ENCODE results near the gene CREBBP.

Gene CREBBP

DNA sequence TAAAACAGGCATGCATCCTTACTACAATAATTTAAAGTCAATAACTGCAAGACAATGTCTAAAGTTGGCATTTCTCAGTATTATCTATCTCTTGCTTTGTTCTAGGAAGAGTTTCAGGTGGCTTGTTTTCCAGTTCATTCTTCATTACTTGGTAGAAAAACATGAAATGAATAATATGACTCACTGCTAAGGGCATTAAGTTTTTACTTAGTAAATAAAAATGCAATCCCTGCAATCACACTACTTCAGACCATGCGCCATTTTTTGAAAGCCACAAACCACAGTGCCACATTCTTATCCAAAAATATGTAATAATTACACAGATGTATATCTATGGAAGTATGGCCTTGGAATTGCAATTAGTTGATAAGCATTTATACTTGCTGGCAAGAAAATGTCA, 55.4 kb downstream of the CREBBP start:
- no peak for DNase-seq (ENCODE audit: low read depth in 2 of 2)

DNA sequence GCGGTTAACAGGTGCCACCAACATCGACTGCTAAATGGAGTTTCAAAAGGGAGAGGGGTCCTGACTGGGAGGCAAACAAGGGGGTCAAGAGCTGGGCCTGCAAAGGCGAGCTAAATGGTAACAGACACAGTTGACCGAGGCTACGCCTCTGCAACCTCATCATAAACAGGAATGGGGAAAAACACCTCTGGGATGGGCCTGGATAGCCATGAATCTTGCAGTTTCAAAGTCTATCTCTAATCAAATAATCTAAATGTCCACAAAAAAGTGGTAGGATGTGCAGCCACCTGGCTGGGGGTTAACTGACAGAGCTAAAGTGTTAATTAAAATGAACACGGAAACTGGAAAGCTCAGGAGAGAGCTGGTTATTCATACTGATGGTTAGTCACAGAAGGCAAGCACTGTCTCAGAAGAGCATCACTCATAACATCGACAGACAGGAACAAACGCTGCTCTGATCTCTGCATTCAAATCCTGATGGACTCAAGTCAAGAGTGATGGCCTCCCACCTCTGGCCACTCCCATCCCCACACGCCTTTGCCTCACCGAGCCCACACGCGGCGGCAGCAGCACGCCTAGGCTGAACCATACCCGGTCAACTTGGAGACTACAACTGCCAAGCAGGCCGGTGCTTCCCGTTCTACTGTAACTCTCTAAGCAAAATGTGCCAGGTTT, 56.3 kb downstream of the CREBBP start:
- DNase-seq (ENCODE audit: low read depth in 2 of 2), result no peak

DNA sequence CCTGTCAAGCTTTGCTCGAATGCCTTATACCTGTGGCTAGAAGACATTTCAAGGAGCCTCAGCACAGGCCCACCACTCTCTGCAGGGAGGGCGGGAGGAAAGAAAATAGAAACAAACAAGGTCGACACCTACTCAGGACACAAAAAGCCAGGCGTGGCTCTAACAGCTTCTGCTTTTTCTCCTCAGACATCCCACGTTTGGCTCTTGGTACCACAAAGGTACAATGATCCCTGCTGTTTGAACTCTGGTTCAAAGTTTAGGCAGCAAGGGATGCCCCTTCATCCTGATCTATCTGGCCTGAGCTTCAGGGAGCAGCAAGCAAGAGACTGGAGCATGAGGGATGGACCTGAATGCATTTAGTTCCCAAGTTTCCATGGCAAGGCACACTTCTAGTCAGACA, 57.1 kb downstream of the CREBBP start:
- no peak for DNase-seq (ENCODE audit: low read depth in 2 of 2)

DNA sequence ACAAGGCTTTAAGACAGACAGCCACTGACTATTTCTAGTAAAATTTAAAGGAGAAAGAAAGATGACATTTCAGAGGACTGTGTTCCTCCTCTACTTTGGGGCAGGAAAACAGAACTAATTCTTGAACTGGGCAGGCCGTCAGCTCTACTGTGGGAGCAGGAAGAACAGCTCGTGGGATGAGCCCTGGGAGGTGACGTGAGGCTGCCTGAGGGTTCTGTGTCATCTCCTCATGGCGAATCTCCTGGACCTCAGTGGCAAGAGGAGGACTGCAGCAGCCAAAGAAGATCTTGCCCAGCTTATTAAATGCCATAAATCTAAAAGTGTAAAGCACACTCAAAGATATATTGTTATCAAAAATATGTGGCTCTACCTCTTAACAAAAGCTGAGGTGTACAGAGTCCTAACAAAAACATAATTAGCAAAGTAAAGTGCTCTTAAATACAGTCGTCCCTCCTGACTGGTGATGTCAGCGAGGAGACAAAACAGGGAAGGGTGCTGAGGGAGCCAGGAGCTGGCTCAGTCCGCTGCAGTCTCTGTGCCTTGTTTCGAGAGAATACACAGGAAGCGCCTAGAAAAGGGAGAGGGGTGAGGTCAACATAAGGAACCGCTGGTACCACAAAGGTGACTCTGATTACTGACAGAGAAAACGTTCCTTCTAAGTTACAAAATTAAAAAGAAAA, 58.0 kb downstream of the CREBBP start:
- DNase-seq (ENCODE audit: low read depth in 2 of 2), result no peak

DNA sequence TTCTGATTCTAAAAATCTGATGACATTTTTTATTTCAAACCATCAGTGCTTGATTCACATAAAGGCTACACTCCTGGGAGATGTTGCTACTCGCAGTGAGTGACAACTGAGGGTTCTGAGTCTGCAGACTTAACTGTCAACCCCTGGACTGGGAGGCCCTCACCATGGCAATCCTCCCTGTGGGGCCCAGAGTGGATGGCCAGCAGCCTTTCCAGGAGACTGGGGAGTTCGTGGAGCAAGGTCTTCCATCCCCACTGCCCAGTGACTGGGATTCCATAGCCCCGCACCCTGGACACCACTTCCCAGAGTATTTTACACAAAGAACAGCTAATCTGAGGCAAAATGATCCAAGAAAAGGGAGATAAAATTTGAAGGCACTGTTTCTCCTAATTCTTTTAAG, 59.3 kb downstream of the CREBBP start:
- no peak for DNase-seq (ENCODE audit: low read depth in 2 of 2)

DNA sequence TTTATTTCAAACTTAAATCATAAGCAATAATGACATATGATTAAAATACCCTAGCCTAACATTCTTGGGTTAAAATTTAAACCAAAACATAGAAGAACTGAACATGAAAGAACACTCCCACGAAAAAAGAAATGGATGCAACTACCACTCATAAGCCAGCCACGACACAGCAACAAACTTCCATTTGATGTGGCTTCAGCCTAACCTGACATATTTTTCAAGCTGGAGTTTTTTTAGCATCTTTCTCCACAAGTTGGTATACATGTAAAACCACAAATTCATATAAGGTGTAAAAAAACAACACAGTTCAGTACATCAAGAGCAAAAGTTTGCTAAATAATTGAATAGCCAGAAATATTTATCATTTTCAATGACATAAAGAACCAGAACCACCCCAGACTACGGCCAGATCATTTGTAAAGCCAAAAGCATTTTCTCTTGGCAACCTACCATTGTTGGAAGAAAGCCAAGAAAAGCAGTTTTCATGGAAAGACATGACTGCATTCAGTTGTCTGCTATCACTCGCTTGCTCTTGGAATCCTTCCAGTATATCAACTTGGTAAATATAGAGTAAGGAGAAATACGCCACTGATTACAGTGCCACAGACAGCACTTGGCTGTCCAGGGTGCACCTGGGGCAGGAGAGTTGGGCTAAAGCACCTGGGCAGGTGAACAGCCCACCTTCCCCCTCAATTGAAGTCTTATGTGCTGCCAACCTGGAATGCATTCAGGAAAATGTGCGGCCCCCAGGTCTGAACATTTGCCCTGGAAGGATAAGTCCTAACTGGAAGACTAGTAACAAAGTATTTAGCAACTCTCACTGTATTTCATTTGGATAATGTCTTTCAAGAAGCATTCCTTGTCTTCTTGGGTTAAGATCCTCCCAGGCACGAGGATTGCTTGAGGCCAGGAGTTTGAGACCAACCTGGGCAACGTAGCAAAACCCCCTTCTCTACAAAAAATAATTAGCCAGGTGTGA, 60.5 kb downstream of the CREBBP start:
- DNase-seq (ENCODE audit: low read depth in 2 of 2), result no peak

DNA sequence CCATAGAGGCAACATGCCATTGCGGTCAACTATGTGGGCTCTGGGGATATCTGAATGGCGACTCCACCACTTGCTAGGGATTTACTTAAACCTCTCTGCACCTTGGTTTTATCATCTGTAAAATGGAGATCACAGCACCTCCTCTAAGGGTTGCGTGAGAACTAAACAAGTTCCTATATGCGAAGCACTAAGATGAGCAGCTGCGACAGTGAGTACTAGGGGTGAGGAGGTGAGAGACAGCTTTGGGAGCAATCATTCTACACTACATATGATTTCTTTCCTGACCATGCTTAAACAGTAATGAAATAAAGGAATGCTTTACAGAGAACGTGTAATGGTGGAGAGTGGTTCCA, 61.4 kb downstream of the CREBBP start:
- DNase-seq (ENCODE audit: low read depth in 2 of 2), result no peak

DNA sequence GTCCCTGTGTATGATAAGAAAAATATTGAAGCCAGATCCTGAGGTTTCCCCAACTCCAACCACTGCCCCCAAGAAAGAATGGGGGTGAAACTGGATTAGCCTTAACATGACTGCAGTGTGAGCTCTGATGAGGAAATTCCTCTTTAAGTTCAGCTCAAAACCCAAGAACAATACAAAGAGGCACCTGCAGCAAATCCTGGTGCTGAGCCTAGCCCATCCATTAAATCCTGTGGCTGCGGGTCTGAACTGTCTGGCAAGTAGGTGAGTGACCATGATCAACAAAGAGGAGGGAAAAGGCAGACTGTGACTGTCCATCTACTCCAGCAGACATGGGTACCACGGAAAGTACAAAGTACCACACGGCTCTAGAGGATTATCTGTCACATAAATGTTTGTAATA, 64.2 kb downstream of the CREBBP start:
- no peak for DNase-seq (ENCODE audit: low read depth in 2 of 2)

DNA sequence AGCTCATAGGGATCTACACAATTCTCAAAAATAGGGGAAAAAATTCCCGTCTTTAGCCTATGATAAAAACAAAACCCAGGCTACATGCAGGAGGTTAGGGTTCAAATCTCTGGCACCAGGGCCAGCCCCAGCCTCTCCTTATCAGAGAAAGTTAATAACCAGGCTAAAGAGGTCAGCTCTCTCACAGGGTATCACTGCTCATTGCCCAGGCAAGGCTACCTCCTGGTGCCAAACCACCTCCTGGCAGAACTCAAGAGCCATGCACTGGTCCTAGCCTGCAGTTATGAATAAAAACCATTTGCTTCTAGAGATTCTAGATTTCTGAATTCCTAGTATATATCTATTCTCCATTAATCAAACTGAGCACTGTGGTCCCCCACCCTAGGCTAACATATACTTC, 65.8 kb downstream of the CREBBP start:
- no peak for DNase-seq (ENCODE audit: low read depth in 2 of 2)

DNA sequence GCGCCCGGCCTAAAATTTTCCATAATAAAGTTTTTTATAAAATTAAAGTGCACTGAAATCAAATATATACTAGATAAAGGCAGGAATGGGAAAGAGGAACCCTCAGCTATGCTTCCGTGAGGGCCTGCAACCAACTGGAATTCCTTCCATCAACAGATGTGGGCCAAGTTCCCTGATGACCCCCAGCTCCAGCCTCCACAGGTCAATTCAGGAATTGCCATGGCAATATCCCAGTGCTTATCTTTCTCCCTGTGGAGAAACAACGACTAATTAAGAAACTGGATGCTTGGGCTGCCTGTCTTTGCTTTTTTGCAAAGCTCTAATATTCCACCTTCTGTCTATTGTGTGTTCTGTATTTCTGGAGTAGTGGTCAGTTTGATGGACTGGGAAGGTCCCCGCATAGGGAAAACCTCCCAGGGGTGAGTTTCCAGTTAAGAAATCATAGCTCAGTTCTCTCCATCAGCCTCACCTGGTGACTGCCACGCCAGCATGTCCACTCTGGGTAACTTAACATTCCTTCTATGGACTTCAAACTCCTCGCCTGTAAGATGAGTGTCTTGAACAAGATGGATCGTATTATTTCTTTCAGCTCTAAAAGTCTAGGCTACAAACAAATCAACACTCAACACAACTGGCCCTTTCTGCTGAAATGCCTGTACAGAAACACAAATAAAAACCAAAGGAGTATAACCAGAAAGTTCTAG, 67.9 kb downstream of the CREBBP start:
- no peak for DNase-seq (ENCODE audit: low read depth in 2 of 2)

DNA sequence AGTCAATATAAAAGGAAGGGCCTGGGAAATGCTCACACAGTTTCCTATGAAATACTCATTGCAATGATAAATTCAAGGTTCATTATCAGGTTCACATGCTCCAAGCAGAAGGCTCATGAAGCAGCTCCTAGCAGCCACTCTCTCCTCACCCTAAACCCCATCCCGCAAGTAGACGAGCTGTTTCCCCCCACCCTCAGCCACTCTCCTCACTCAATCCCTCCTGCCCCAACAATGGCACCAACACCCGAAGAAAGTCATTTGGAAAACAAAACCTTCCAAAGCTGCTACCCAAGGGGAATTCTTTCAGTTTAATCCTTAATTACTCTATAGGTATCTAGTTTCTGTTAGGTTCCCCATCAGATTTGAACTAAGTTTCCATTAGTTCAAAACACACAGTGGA, 69.7 kb downstream of the CREBBP start:
- DNase-seq (ENCODE audit: low read depth in 2 of 2), result no peak

DNA sequence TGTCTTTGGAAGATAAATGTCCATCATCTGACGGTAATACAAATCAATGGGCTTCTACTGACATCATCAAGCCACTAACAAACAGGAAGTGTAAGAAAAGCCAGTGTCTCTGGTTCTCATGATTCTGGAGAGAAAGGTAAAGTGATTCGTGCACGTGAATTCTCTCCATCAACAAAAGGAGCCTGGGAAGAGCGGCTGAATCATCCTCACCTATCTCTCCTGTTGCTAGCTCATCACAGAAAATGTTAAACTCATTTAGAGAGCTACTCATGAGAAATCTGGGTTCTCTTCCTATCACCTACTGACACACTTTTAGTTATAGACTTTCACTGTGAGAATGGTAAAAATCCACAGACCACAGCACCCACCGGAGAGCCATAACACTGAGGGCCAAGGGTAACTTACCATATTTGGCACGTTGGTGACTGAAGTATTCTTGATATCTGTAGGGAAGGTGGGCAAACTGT, 70.3 kb downstream of the CREBBP start:
- no peak for DNase-seq (ENCODE audit: low read depth in 2 of 2)

DNA sequence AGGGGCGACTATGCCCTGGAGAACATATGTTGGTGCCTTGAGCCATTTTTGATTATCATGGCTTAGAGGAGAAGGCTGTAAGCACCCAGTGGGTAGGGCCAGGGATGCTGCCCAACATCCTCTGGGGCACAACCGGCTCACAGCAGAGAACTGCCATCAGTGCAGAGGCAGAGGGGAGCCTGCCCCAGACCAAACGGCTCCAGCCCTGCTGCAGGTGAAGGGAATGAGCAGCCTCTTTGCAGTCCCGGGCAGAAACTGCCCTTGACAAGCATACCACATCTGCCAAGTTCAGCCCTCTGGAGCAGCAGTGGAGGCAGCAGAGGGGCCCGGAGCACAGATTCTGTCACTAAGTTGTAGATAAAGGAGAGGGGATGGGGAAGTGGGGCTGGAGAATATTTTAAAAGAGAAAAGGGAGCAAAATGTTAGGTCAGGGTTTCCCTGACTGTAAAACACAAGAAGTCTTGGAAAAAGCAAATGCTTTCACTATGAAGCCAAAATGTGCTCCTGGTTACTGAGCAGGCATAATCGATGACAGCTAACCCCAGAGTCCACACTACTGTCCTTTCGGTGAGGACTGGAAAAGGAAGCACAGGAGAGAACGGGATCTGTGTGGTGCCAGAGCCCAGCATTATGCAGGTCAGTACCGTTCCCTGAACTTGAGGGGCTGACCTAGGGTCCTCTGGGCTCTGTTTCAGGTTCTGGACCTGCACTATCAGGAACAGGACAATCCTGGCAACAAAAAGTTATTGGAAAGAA, 72.0 kb downstream of the CREBBP start:
- DNase-seq (ENCODE audit: low read depth in 2 of 2), result no peak

DNA sequence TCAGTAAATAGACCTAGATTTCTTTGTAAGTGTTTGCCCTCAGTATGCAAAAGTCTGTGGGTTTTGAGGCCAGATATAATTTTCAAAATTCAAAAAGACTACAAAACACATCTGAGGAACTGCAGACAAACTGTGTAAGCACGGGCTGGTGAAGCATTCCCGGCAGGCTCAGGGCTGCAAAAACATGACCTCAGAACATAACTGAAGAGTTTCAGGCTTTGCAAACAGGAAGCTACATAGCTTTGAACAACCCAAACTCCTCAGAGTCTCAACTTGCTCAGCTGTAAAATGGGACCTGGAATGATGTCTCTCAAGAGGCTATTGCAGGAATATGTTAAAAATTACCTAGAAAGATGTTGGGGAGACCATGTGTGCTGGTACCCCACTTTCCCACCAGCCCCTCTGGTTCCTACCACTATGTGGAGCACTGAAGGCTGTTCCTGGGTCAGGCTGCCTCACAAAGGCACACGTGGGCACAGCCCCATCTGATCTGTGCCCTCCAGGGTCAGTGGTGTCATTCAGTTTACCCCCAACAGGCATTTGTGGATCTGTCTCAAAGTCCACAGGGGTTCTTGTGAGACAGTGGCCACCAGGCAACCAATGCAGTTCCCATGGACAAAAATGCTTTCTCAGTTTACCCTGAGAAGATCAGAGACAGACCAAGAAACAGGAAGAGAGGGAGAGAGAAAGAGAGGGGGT, 72.9 kb downstream of the CREBBP start:
- no peak for DNase-seq (ENCODE audit: low read depth in 2 of 2)

DNA sequence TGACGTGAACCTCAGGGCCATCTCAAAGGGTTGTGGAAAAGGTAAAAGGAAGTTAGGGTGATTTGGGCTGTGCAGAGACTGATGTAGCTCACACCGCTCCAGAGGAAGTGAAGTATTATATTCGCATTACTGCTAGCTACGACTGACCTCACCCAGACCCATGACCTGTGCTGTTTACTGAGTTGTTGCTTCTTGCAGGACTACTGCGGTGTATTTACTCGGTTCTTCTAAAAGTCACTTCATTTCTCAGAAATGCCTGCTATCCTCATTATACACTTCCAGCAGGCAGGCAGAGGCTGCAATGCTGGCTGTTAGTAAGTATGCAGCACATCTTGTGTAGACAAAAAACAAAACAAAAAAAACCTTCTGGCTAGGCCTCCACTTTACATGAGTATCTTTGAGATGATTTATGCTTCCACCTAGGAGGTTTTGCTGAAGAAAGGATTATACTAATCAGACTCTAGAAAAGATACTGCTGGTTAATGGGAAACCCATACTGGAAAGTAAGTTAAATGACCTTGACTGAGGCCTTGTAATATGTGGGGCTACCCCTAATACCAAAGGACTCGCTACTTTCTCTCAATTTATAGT, 76.0 kb downstream of the CREBBP start:
- DNase-seq (ENCODE audit: low read depth in 2 of 2), result no peak

DNA sequence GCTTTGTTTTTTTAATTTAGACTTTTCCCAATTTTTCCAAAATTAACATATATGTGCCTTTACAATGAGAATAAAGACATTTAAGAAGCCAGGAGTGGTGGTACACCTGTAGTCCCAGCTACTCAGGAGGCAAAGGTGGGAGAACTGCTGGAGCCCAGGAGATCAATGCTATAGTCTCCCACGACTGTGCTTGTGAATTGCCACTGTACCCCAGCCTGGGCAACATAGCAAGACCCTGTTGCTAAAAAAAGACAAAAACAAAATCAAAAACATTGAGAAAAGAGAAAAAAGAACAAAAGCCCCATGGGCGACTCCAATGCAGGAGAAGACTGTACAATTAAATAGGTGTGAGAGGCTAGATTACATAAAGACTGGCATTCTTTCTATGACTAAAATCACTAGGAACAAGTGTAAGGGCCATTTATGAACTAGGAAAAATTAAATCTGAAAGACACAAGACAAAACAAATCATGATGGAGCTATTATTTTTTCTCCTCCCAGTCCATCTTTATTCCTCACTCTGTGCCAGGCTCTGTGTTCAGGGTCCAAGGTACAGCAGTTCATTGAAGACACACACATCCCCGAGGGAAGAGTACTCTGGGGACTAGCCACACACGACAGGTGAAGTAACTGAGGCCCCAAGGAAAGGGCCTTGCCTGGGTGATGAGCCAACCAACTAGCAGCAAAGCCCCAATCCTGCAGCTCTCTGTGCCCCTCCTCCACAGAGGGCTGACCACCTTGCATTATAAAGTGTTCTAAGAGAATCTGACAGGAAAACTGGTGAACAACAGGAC, 79.8 kb downstream of the CREBBP start:
- DNase-seq (ENCODE audit: low read depth in 2 of 2), result no peak

DNA sequence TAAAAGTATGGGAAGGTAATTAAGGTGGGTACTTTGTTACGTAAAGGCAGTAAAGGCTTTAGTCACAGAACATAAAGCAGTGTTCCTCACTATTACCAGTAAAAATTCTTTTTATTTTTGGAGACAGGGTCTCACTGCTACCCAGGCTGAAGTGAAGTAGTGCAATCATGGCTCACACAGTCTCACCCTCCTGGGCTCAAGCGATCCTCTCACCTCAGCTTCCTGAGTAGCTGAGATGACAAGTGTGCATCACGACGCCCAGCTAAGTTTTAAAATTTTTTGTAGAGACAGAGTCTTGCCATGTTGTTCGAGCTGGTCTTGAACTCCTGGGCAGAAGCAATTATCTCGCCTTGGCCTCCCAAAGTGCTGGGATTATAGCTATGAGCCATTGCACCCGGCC, 80.5 kb downstream of the CREBBP start:
- DNase-seq (ENCODE audit: low read depth in 2 of 2), result no peak

DNA sequence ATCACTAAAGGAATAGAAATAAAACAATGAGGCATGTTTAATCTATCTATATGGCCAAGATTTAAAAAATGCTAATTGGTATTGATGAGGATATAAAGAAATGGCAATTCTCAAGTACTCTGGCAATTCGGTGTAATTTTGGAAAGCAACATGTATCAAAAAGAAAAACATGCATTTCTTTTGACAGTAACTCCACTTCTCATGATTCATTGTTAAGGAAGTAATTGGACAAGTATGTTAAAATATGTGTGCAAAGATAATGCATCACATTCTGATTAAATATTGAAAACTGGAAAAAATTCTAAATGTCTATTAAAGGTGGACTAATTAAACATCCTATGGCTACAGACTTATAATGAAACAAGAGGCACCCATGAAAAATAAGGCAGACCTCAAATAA, 81.2 kb downstream of the CREBBP start:
- no peak for DNase-seq (ENCODE audit: low read depth in 2 of 2)

DNA sequence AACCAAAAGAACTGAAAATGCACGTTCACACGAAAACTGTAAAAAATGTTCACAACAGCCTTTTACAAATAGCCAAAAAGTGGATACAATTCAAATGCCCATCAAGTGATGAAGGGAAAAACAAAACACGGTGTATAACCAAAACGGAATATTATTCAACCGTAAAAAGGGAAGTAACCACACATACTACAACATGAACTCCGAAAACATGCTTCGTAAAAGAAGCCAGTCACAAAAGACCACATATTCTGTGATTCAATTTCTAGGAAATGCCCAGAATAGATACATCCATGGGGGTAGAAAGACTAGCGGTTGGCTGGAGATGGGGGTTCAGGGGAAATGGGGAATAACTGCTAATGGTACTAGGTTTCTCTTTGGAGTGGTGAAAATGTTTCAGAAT, 81.7 kb downstream of the CREBBP start:
- no peak for DNase-seq (ENCODE audit: low read depth in 2 of 2)

Measured in stimulated activated CD8-positive, alpha-beta memory T cell treated with anti-CD3 and anti-CD28 coated beads, Interleukin-2, amount 100 ng/mL, for 48 hours (primary cell).